Kidney tubule cell (primary cell): ENCODE measurements around the gene SSBP3.
A peak's percentile ranks its signal among the peaks of the same experiment; 100 is the strongest.
"Not testable (repeated sequence)": the region's sequence is repeated elsewhere in the genome, so short reads cannot be mapped to it uniquely, and the experiment has no call there.

Experiments used
- DNase-seq: peaks from one replicate; pipeline ENCODE4 v3.0.0-alpha.2; 2018; ENCODE audit warnings: low spot score

Gene SSBP3

GRCh38 chr1:54348700-54349021 is 57.5 kb downstream of the SSBP3 start:
- DNase-seq, result no peak

- peak; percentile 13 for DNase-seq
Observed at GRCh38 chr1:54347955-54348699, 58.1 kb downstream of the SSBP3 start.

DNA sequence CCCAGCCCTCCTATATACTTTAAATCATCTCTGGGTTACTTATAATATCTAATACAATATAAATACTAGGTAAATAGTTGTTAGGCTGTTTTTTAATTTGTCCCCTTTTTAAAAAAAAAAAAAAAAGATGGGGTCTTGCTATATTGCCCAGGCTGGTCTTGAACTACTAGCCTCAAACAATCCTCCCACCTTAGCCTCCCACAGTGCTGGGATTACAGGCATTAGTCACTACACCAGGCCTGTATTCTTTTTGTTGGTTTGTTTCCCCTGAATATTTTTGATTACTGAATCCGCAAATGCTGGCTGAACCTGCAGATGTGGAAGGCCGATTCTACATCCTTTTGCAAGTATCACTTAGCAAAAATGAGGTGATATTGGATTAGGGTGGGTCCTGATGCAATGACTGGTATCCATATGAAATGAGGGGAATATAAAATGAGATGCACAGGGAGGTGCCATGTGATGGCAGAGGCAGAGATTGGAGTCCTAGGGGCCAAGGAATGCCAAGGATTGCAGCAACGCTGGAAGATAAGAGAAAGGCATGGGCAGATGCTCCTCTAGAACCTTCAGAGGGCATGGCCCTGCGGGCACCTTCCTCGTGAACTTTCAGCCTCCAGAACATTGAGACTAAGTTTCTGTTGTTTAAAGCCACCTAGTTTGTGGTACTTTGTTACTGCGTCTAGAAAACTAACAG is 58.8 kb downstream of the SSBP3 start:
- no peak for DNase-seq

DNA sequence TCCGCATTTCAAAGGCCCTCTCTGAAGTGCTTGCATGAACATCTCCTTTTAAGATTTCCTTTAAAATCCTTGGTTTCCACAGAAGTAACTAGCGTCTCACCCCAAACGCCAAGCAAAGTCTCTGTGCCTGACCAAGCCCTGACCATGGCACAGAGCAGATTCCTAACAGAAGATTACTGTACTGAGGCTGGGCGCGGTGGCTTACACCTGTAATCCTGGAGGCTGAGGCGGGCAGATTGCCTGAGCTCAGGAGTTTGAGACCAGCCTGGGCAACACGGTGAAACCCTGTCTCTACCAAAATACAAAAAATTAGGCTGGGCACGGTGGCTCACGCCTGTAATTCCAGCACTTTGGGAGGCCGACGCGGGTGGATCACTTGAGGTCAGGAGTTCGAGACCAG is 60.6 kb downstream of the SSBP3 start:
- DNase-seq, result not testable (repeated sequence)

DNA sequence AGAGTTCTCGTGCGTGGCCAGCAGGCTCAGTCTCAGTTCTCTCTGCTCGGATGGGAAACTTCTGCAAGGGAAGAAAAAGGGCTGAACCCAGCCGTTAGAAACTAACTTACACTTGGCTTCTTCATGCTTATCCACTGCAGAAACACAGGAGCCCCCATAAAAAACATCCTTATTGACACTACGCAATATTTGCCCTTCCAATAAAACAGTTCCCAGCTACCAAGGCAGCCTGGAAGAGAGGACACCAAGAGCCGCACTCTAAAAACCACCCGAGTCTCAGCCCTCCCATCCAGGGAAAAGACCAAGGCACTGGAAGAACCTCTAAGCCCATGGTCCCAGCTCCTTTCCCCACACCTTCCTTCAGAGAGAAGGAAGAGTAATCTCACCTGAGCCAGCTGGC is 61.1 kb downstream of the SSBP3 start:
- no peak for DNase-seq

DNA sequence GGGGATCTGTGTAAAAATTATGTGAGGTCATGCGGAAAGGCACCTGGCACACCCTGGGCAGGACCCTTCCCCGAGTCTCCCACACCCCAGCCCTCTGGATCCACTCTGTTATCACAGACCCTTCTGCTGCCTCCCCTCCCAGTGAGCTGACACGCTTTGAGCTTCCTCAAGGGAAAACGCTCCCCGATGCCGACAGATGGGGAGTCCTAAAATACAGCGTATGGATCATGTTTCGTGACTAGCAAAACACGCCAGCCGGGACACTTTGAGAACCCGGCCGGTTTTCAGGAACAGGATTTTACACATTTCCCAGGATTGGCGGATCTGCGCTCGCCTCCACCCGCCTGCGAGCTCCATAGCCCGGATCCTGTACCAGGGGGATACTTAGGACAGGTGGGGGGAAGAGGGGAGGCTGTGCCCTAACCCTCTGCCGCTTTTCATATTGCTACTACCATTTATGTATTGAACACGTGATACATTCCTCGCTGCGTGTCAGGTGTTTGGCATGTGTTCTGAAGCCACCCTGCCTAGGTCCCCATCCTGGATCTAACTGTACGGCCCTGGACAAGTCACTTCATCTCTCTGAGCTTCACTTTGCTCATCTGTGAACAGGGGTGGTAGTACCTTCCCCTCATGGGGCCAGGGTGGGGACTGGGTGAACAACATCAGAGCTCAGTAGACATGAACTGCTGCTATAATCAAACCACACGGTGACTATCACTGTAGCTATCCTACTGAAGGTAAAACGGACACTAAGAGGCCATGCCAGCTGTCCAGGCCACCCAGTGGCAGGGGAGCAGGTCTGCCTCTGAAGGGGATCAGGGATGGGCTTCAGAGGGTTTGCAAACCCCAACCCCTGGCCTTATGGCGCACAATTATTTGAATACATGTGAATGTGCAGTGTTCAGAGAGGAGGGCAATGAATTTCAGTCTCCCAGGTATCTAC is 63.2 kb downstream of the SSBP3 start:
- no peak for DNase-seq

DNA sequence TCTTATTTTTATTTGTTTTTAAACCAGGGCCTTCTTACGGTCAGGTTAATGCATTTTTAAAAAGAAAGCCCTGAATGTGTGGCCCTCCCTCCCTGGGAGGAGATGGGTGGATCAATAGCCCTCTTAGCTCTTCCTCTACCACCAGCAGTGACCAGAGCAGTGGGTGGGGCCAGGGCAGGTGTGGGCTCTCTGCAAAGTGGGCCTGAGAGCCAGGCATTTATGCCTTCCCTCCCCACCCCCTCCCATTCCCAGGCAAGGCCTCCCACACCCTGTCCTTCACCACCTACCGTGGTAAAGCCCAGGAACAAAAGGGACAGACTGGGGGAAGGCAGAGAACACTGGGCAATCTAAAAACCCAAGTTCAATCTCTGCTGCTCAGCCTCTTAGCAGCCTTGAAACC is 63.9 kb downstream of the SSBP3 start:
- DNase-seq, result no peak

DNA sequence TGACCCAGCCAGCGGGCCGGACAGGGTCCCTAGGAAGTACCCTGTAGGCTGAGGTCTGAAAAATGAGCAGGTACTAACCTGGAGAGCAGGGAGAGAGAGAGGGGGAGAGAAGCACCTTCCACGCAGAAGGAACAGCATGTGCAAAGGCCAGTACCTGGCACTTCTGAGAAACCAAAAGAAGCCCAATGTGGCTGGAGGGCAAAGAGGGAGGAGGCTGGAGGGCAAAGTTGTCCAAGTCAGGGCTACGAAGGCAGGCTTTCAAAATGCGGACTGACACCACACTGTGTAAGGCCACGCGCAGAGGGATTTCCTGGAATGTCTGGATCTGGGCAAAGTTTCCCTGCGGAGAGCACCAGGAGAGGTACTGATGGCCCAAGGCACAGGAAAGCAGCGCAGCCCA is 64.4 kb downstream of the SSBP3 start:
- no peak for DNase-seq

GRCh38 chr1:54340878-54341277 is 65.3 kb downstream of the SSBP3 start:
- DNase-seq, result no peak

DNA sequence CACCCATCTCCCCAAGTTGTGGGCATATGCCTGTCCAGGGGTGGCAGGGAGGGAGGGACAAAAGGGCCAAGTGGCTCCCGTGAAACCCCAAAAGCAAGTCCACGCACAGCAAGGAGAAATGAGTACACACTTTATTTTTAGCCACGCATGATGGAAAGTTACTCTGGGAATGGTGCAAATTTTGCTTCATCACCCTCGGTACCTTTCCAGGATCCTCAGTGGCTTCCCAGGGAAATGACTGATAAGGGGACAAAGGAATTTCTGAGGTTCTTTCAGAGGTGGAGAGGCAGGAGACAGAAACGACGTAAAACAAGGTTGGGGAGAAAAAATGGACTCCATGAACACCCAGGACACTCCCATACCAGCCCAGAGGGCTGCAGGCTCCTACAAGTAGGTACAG is 65.8 kb downstream of the SSBP3 start:
- DNase-seq, result no peak

- DNase-seq, result no peak
Observed at GRCh38 chr1:54339126-54339525, 67.1 kb downstream of the SSBP3 start.

- no peak for DNase-seq
Observed at GRCh38 chr1:54338464-54338863, 67.7 kb downstream of the SSBP3 start.

- DNase-seq, result no peak
Observed at GRCh38 chr1:54337928-54338327, 68.3 kb downstream of the SSBP3 start.

DNA sequence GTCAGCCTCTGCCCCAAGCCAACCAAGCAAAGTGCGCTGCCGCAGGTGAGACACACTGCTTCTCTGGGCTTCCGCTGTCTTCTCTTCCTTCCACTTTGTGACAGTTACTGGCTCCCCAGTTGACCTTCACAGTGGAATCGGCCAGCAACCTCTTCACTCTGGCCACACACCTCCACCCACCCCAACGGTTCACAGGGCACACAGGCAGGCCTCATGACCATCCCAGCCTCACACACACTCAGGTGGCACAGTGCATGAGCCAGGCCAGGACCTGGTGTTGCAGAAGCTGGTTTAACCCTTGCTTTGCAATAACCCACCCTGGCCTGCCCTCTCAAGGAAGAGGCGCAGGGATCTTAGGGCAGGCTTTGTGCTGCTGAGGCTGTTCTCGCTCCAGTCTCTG is 69.2 kb downstream of the SSBP3 start:
- no peak for DNase-seq

DNA sequence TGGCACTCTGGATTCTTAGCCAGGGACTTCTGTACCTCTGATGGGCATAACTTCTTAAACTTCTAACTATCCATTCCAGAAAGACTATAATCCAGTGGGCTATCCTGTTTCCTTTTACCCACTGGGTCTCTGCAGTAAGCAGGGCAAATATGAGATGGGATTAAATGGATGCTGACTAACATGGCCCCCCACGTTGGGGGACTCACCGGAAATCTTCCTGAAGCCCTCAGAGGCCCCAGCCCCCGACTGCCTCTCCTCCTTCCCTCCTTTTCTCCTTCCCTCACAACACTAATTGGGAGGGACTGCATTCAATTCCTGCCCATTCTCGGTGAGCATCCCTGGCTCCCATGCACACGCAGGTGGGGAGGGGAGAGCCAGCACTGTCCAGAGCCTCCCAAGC is 70.1 kb downstream of the SSBP3 start:
- DNase-seq, result no peak

DNA sequence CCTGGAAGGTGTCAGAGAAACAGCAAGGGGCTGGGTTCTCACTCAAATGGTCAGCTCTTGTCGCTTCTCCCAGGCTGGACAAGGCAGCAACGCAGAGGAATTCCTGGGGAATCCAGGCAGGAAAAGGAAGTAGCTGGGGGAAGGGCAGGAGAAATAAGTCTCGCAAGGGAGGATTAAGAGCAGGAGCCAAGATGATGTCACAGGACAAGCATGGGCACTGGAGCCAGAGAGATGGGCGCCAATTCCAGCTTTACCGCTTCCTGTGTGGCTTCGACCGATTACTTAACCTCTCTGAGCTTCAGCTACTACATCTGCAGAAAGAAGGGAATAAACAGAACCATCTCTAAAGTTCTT is 70.5 kb downstream of the SSBP3 start:
- peak; percentile 87 for DNase-seq

DNA sequence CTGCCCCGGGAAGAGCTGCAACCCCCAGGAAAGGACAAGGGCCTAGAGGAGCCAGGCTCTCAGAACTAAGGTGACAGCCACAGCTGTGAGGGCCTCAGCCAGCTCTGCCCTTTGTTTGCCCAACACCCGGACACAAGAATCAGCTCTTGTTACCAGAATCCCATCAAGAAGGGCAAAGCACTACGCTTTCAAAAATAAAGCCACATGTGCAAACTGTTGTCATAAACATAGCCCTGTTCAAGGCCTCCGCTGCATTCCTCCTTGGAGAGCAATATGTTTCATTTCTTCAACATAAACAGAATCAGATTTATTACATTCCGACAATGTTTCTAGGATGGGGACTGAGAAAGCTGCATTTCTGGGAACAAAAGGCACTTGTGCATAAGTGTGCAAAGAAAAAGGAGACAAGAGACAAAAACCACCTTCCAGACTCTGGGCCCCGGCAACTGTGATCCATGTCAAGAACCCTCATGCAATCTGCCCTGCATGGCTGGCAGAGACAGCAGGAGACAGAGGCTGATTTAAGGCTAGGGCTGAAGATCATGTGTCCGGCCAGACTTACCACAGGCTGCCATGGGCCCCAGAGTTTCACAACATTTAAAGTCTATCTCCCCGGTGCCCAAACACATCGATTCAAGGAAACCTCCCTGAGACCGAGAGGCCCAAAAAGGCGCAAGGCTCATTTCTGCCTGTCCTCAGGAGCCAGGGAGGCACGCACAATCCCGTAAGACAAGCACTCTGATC is 71.0 kb downstream of the SSBP3 start:
- no peak for DNase-seq

DNA sequence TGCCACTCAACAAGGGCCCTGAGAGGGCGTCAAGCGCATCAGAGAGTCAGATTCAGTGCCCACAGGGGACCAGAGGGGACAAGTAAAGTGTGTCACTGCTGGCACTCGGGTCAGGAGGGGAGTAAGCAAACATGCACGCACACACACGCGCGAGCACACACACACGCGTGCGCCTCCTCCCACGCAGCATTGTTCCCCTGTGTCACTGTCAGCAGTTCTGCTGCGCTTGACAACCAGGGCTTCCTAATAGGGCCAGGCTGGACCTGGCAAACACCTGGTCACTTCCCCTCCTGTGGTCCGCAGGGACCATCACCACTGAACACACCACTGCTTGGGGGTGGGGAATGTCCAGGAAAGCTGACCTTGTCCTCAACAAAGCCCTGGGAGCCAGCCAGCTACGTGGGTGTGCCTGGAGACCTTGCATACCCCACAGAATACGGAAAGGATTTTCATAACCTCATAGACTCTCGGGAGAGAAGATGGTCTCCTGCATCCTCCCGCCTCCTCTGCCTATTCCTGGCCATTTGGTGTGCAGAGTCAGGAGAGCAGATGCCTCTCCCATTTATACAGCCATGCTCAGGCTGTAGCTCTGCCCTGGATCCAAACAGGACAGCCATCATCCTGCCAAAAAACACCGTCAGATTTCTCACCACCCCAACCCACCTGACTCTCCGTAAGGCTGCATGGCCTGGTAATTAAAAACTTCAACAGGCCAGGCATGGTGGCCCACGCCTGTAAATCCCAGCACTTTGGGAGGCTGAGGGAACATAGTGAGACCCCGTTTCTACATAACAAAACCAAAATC is 73.2 kb downstream of the SSBP3 start:
- no peak for DNase-seq

GRCh38 chr1:54331843-54332463 is 74.2 kb downstream of the SSBP3 start:
- DNase-seq, result no peak

DNA sequence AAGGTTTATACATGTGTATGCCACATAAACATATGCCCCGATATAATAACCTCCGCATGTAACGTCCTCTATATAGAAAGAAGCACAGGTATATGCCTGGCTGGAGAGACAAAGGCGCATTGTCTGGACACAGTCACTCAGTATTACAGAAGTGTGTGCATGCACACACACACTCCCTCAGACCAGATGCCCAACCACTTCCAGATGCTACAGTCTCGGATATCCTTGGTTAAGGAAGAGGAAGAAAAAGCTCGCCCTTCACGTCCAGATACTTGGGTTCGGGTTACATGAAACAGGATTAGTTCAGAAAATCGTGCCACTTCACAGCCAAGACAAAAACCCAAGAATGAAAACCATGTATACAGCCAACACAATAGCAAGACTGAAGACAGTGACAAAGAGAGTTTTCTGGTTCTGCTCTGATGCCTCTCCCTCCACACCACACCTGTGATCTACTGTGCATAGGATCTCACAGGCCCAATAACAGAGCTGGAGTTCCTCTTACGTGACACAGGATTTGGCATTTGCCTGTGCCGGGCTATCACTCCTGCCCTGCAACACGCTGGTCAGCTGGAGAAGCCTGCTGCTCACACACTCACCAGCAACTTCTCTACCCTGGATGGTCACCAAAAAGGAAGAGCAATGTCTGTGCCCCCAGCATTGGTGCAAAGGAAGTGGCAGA is 75.0 kb downstream of the SSBP3 start:
- no peak for DNase-seq
